ENCODE results near the gene SCGB1C1. TPM values are rescaled to one million over a fixed set of nuclear protein-coding genes. Genes with fewer than 3 reads are reported as not detected.

Gene SCGB1C1
- total and polyA plus RNA-seq, 5 donors, result not detected

DNA sequence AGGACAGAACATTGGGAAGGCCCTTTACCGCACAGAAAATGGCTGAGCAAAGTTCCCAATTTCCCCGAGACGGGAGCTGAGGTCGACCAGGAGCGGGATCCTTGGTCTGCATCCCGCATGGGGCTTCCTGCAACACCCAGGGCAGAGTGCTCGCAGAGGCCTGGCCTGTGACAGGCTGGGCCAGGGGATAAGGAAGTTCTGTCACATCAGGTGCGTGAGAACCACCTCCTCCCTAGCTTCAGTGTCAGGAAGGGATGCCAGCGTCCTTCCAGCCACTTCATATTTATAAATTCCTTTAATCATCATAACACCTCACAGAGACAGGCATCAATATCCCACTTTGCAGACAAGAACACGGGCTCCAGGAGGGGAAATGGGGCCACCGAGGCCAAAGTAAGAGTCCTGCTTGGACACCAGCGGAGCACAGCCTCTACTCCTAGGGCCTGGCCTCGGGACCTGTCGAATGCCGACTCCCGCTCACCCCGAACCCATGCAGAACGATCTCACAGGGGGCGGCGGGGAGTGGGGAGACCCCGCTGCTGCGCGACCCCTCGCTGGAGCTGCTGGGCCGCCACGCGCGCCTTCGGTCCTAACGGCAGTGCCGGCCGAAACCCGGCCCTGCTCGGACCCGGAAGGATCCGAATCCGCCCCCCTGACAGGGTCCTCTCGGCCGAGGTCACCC, 13.8 kb downstream of the SCGB1C1 start:
- WGBS, result 1% methylated on average over 39 of the region's 39 CpGs
- Histone ChIP-seq H3K27me3 (ENCODE audit: control insufficient read depth, insufficient read depth) (no peaks in the 10 kb centered on the region), H3K4me3 (ENCODE audit: low read length) (peak overlapping the region; percentile 79), H3K4me1 (ENCODE audit: control insufficient read depth, insufficient read depth, low read length) (peaks cover 14% of the 10 kb centered on the region), H3K27ac (ENCODE audit: low read length) (peak overlapping the region; percentile 93), H3K9me3 (ENCODE audit: control insufficient read depth, low read length) (no peaks in the 10 kb centered on the region)
- intact Hi-C loops (cut with DNase I), result loop anchor here in 1 of 4 donors (5.0 kb wide), 2 partner anchors 36 to 151 kb away; no protein-coding TSS in a partner anchor
- ATAC-seq, result peak; percentile 0 to 3
- peak in 1 of 3 donors; percentile 59 for DNase-seq

DNA sequence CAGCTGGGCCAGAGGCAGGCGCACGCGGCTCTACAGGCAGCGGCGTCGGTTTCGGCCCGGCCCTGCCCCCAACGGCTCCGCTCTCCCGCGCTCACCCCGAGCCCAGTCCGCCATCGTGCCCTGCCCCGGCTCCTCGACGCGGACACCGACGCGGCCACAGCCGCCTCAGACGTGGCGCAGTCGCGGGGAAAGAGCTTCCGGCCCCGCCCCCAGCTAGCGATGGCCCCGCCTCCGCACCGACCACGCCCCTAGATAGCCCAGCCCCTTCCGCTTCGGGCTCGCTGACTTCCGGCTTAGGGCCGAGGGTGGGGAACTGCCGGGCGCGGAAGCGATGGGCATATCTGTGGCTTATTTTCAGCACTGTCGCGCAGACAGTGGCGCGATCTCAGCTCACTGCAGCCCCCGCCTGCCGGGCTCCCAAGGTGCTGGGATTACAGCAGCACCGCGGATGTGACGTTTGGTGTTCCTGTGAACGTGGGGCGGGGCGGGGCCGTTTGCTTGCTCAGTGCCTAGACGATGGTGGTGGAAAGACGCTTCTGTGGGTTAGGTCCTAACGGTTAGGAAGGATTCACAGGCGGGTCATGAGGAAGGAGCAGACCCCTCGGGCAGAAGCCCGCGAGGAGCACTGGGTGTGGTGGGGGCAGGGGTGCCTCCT, 14.5 kb downstream of the SCGB1C1 start, which contains the start of the genes BET1L and RIC8A:
Gene BET1L (minus strand): TSS at position 192 of the 655 bp plus-strand sequence. CDS start 78 bp downstream, at position 114.
Gene RIC8A (plus strand): TSS at position 501 of the 655 bp plus-strand sequence. CDS start 1,147 bp downstream, outside the sequence.
- no peaks in the 10 kb centered on the region for H3K9me3 ChIP-seq (ENCODE audit: control insufficient read depth, low read length)
- DNase-seq (peak; percentile 96 to 99 (median 98)), ATAC-seq (peak; percentile 91 to 93)
- intact Hi-C loops (cut with DNase I), result loop anchor here in 1 of 4 donors (5.0 kb wide), 2 partner anchors 35 to 150 kb away; no protein-coding TSS in a partner anchor
- WGBS, result under 1% methylated on average over 63 of the region's 63 CpGs
- peak within 1 kb of the TSS; percentile 79 for H3K4me3 ChIP-seq (ENCODE audit: low read length)
- no peaks in the 10 kb centered on the region for H3K27me3 ChIP-seq (ENCODE audit: control insufficient read depth, insufficient read depth)
- H3K27ac ChIP-seq (ENCODE audit: low read length), result peak within 1 kb of the TSS; percentile 93
- H3K4me1 ChIP-seq (ENCODE audit: control insufficient read depth, insufficient read depth, low read length), result peaks cover 14% of the 10 kb centered on the region

DNA sequence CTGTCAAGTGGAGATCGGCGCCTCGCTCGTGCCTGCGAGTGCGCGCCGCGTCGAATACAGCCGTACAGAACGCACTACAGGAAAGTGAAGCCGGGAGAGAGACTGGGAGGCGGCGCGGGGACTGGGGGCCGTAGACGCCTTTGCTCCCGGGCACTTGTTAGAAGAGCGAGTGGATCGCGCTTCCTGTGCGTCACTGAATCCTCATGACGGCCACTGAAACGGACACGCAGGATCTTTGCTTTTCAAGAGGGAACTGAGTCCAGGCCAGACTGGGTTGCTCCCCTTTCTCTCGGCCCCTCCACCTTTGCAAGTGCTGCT, 14.9 kb downstream of the SCGB1C1 start:
- H3K27ac ChIP-seq (ENCODE audit: low read length), result peak overlapping the region; percentile 93
- H3K27me3 ChIP-seq (ENCODE audit: control insufficient read depth, insufficient read depth), result no peaks in the 10 kb centered on the region
- no peak for DNase-seq
- WGBS, result under 1% methylated on average over 27 of the region's 27 CpGs
- peak overlapping the region; percentile 79 for H3K4me3 ChIP-seq (ENCODE audit: low read length)
- H3K9me3 ChIP-seq (ENCODE audit: control insufficient read depth, low read length), result no peaks in the 10 kb centered on the region
- intact Hi-C loops (cut with DNase I), result loop anchor here in 1 of 4 donors (5.0 kb wide), 2 partner anchors 34 to 149 kb away; no protein-coding TSS in a partner anchor
- H3K4me1 ChIP-seq (ENCODE audit: control insufficient read depth, insufficient read depth, low read length), result peaks cover 14% of the 10 kb centered on the region
- peak in 1 of 2 donors; percentile 23 for ATAC-seq

GRCh38 chr11:208181-208916, 15.5 kb downstream of the SCGB1C1 start:
- peaks cover 14% of the 10 kb centered on the region for H3K4me1 ChIP-seq (ENCODE audit: control insufficient read depth, insufficient read depth, low read length)
- H3K9me3 ChIP-seq (ENCODE audit: control insufficient read depth, low read length), result no peaks in the 10 kb centered on the region
- intact Hi-C loops (cut with DNase I), result loop anchor here in 1 of 4 donors (5.0 kb wide), 2 partner anchors 34 to 149 kb away; no protein-coding TSS in a partner anchor
- peak overlapping the region; percentile 79 for H3K4me3 ChIP-seq (ENCODE audit: low read length)
- peak; percentile 87 to 94 (median 94) for DNase-seq
- H3K27me3 ChIP-seq (ENCODE audit: control insufficient read depth, insufficient read depth), result no peaks in the 10 kb centered on the region
- H3K27ac ChIP-seq (ENCODE audit: low read length), result peak overlapping the region; percentile 93
- WGBS, result under 1% methylated on average over 57 of the region's 57 CpGs
- peak; percentile 80 to 81 for ATAC-seq

GRCh38 chr11:208917-209260, 16.0 kb downstream of the SCGB1C1 start:
- Histone ChIP-seq H3K4me1 (ENCODE audit: control insufficient read depth, insufficient read depth, low read length) (peaks cover 14% of the 10 kb centered on the region), H3K4me3 (ENCODE audit: low read length) (peak overlapping the region; percentile 79), H3K27me3 (ENCODE audit: control insufficient read depth, insufficient read depth) (no peaks in the 10 kb centered on the region), H3K27ac (ENCODE audit: low read length) (peak overlapping the region; percentile 10), H3K9me3 (ENCODE audit: control insufficient read depth, low read length) (no peaks in the 10 kb centered on the region)
- intact Hi-C loops (cut with DNase I), result loop anchor here in 1 of 4 donors (5.0 kb wide), 2 partner anchors 33 to 148 kb away; no protein-coding TSS in a partner anchor
- ATAC-seq (peak; percentile 2 to 5), DNase-seq (peak in 1 of 3 donors; percentile 83)
- under 1% methylated on average over 26 of the region's 26 CpGs for WGBS

- peak overlapping the region; percentile 79 for H3K4me3 ChIP-seq (ENCODE audit: low read length)
Observed at GRCh38 chr11:209275-210121, 16.6 kb downstream of the SCGB1C1 start.

DNA sequence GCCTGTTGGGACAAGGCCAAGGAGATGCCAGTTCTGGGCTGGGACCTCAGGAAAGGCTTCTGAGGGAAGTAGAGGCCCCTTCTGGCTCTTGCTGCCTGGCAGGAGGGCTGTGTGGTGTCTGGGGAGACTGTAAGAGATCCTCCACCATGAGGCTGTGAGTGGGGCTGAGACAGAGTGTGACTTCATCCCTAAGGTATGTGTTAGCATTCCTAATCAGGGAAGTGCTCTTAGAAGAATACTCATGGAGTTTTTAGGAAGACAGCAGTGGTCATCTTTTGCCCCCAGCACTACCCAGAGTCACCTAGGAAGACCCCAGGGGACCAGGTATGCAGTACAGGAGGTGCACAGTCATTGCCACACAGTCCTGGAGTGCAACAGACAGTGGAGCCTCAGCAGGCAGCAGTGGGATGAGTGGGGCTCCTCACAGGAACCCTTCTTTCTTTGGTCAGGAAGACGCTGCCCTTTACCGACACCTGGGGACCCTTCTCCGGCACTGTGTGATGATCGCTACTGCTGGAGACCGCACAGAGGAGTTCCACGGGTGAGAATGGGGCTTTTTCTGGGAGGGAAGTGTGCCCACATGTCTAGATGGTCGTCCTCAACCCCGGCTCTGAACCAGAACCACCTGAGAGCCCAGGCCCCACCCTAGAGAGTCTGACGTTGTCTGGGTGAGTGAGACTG, 17.4 kb downstream of the SCGB1C1 start:
- Histone ChIP-seq H3K9me3 (ENCODE audit: control insufficient read depth, low read length) (no peaks in the 10 kb centered on the region), H3K27me3 (ENCODE audit: control insufficient read depth, insufficient read depth) (no peaks in the 10 kb centered on the region), H3K4me3 (ENCODE audit: low read length) (no peak overlapping the region), H3K27ac (ENCODE audit: low read length) (no peak overlapping the region), H3K4me1 (ENCODE audit: control insufficient read depth, insufficient read depth, low read length) (peaks cover 14% of the 10 kb centered on the region)
- WGBS, result 85% methylated on average over 9 of the region's 9 CpGs
- ATAC-seq, result no peak
- intact Hi-C loops (cut with DNase I), result no loop called here
- DNase-seq, result peak in 1 of 3 donors; percentile 24

More at GRCh38 chr11:209275-210121, 16.6 kb downstream of the SCGB1C1 start:
- WGBS, result 49% methylated on average over 29 of the region's 29 CpGs
- Histone ChIP-seq H3K27ac (ENCODE audit: low read length) (no peak overlapping the region), H3K27me3 (ENCODE audit: control insufficient read depth, insufficient read depth) (no peaks in the 10 kb centered on the region), H3K9me3 (ENCODE audit: control insufficient read depth, low read length) (no peaks in the 10 kb centered on the region), H3K4me1 (ENCODE audit: control insufficient read depth, insufficient read depth, low read length) (peaks cover 14% of the 10 kb centered on the region)
- intact Hi-C loops (cut with DNase I), result loop anchor here in 1 of 4 donors (5.0 kb wide), 2 partner anchors 33 to 148 kb away; no protein-coding TSS in a partner anchor
- ATAC-seq, result no peak
- peak in 1 of 3 donors; percentile 65 for DNase-seq

DNA sequence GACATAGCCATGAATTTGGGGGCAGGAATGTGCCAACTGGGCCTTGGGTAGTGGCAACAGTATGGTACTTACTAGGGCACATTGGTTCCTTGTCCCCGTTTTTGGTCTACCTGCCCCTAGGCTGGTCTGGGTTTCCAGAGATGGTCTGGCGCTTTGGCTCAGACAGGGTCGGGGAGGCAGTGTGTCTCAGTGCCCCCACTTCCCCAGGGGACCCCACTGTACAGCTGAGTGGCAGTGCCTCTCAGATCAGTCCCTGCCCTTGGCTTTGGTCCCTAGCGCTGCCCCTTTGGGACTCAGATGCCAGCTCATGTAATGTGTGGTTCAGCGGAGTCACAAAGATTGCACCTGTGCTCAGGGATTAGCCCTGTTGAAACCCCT, 17.9 kb downstream of the SCGB1C1 start:
- 89% methylated on average over 5 of the region's 5 CpGs for WGBS
- no peak overlapping the region for H3K27ac ChIP-seq (ENCODE audit: low read length)
- DNase-seq, result peak in 1 of 3 donors; percentile 32
- peaks cover 11% of the 10 kb centered on the region for H3K4me1 ChIP-seq (ENCODE audit: control insufficient read depth, insufficient read depth, low read length)
- no peak overlapping the region for H3K4me3 ChIP-seq (ENCODE audit: low read length)
- intact Hi-C loops (cut with DNase I), result no loop called here
- no peaks in the 10 kb centered on the region for H3K9me3 ChIP-seq (ENCODE audit: control insufficient read depth, low read length)
- ATAC-seq, result no peak
- H3K27me3 ChIP-seq (ENCODE audit: control insufficient read depth, insufficient read depth), result no peaks in the 10 kb centered on the region

- no peak for ATAC-seq
- no peaks in the 10 kb centered on the region for H3K9me3 ChIP-seq (ENCODE audit: control insufficient read depth, low read length)
- peak in 1 of 3 donors; percentile 49 for DNase-seq
- 65% methylated on average over 5 of the region's 5 CpGs for WGBS
- no peak overlapping the region for H3K27ac ChIP-seq (ENCODE audit: low read length)
- no peaks in the 10 kb centered on the region for H3K27me3 ChIP-seq (ENCODE audit: control insufficient read depth, insufficient read depth)
- no peak overlapping the region for H3K4me3 ChIP-seq (ENCODE audit: low read length)
- intact Hi-C loops (cut with DNase I), result no loop called here
- H3K4me1 ChIP-seq (ENCODE audit: control insufficient read depth, insufficient read depth, low read length), result peaks cover 8% of the 10 kb centered on the region
Observed at GRCh38 chr11:211295-211694, 18.4 kb downstream of the SCGB1C1 start.
